GM10266 (cell line): ENCODE results near the gene PTPRN2.

Experiments used
- DNase-seq: peaks from one replicate; pipeline ENCODE4 v3.0.0; 2012; ENCODE audit errors: extremely low spot score
- TF ChIP-seq, protein P1 (sequence below): IDR thresholded peaks from 2 replicates; pipeline ENCODE4 v1.5.1; 2012; ENCODE audit warnings: mild to moderate bottlenecking, low read depth; ENCODE audit not compliant: control insufficient read depth, insufficient read depth; ENCODE audit errors: missing control alignments

PTPRN2 gene

GRCh38 chr7:158449942-158450341, 137.7 kb downstream of the PTPRN2 start:
- DNase-seq: no peak
- TF ChIP-seq, protein P1, sequence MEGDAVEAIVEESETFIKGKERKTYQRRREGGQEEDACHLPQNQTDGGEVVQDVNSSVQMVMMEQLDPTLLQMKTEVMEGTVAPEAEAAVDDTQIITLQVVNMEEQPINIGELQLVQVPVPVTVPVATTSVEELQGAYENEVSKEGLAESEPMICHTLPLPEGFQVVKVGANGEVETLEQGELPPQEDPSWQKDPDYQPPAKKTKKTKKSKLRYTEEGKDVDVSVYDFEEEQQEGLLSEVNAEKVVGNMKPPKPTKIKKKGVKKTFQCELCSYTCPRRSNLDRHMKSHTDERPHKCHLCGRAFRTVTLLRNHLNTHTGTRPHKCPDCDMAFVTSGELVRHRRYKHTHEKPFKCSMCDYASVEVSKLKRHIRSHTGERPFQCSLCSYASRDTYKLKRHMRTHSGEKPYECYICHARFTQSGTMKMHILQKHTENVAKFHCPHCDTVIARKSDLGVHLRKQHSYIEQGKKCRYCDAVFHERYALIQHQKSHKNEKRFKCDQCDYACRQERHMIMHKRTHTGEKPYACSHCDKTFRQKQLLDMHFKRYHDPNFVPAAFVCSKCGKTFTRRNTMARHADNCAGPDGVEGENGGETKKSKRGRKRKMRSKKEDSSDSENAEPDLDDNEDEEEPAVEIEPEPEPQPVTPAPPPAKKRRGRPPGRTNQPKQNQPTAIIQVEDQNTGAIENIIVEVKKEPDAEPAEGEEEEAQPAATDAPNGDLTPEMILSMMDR: no peak

GRCh38 chr7:158449266-158449665, 138.4 kb downstream of the PTPRN2 start:
- TF ChIP-seq, protein P1: no peak
- no peak for DNase-seq

GRCh38 chr7:158448430-158449100, 139.1 kb downstream of the PTPRN2 start:
- TF ChIP-seq, protein P1: no peak
- no peak for DNase-seq

- DNase-seq: no peak
Measured at GRCh38 chr7:158447506-158448171, 140.0 kb downstream of the PTPRN2 start.

GRCh38 chr7:158447151-158447505, 140.5 kb downstream of the PTPRN2 start:
- no peak for DNase-seq
- TF ChIP-seq, protein P1: no peak

More at GRCh38 chr7:158447506-158448171, 140.0 kb downstream of the PTPRN2 start:
- TF ChIP-seq, protein P1: no peak

DNA sequence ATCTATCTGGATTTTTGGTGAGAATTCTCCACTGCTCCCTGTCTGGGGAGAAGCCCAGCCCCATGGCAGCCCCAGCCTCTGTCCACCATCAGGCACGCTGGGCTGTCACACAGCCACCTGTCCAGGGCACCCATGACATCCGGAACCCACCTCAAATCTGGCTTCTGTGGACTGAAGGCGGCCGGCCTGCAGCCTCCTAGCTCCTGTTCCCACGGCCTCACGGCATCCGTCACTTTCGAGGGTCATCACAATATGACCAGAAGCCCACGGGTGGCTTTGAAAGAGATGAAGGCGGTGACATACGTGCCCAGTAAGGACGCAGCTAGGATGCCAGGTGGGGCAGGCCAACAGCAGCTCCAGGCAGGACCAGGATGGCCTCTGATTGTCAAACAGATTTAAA, 140.9 kb downstream of the PTPRN2 start:
- DNase-seq: no peak
- TF ChIP-seq, protein P1: no peak

- TF ChIP-seq, protein P1: no peak
- DNase-seq: no peak
Measured at GRCh38 chr7:158446281-158446680, 141.3 kb downstream of the PTPRN2 start.
